GM18909 (cell line): ENCODE measurements around the gene NMT1.
A peak's percentile ranks its signal among the peaks of the same experiment; 100 is the strongest.
"Not testable (repeated sequence)": the region's sequence is repeated elsewhere in the genome, so short reads cannot be mapped to it uniquely, and the experiment has no call there.

ENCODE experiments used
- ATAC-seq: cut with Tn5 transposase; IDR thresholded peaks from one replicate; pipeline ENCODE4 v1.9.1; 2021; ENCODE audit warnings: mild to moderate bottlenecking; ENCODE audit not compliant: unreplicated experiment, poor library complexity

The NMT1 gene

DNA sequence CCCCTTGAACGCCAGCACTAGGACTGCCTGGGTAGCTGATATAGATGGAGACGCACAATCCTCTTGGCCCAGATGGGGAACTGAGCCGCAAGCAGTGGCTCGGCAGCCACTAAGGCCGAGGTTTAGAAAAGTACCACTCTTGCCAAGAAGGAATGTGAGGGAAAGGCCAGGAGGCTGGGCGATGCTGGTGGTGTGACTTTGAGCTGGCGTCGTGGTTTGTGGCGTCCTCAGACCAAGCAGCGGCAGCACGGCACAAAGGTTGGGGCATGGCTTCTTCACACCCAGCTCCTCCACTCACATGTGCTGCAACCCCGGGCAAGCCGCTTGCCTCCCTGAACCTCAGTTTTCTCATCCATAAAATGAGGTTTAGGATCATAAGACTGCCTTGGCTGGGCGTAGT lies 25.3 kb upstream of the NMT1 start:
- no peak for ATAC-seq

DNA sequence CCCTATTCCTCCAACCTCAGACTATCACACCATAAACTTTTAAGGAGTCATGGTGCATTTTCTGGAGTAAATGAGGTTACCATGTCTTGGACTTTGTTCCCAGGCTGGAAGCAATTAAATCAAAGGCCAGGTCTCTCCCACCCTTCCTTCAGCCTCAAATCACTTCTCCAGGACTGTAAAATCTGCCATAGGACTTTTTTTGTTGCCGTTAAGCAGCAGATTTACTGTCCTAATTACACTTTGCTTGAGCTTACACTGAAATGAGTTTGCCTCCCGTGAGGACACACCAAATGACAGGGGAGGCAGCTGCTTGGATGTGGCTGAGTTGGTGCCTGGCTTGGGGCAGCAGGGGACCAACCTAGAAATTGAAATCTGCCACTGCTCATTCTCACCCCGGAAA lies 24.4 kb upstream of the NMT1 start:
- no peak for ATAC-seq

DNA sequence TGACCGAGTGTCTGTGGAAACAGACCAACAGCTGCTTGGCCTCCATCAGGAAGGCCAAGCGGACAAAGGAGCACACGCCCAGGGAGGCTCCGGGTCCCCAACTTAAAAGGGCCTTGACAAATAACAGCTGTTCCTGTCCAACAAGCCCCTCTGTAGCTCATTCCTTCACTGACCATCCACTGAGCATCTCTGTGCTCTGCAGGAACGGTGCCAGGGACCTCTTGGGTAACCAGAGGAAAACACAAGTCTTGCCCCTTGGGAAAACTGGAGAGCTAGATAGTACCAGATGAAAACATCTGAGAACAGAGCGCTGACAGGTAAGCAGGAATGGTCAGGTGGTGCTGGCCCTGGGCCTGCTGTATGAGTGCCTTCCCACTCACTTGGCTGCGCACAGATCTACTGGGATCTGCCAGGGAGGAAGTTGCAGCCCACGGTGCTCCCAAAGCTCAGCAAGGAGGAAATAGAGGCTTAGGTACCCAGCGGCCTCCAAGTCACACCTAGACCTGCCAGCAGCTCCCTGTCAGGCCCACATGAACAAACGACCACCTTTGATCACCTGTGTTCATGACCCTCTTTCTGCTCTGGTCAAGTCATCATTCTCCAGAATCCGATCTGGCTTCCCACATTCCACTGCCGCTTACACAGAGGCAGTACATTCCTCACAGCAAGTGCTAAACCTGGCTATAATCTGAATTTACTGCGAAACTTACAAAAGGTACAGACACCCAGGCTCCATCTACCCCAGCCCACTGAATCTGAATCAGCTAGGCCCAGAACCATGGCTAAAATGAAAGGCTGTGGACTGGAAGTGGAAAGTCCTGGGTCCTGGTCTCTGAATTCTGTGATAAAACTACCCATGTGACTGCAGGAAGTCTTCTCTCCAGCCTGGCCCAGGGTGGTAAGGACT lies 22.1 kb upstream of the NMT1 start:
- ATAC-seq = no peak

DNA sequence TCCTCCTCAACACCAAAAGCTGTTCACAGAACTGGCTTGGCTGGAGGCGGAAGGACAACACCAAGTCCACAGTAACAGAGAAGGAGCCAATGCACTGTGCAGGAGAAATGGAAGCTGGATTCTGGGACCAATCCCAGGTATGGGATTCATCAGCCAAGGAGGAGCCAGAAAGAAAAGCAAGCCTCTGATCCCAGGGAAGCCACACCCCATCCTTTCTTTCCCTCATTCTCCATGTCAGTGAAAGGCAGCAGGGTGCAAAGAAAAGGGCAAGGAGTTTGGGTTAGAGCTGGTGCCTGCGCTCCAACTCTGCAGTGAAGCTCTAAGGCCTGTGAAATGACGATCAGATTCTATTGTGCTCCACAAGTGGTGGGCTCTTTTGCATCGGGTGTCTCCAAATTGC lies 20.7 kb upstream of the NMT1 start:
- no peak for ATAC-seq

DNA sequence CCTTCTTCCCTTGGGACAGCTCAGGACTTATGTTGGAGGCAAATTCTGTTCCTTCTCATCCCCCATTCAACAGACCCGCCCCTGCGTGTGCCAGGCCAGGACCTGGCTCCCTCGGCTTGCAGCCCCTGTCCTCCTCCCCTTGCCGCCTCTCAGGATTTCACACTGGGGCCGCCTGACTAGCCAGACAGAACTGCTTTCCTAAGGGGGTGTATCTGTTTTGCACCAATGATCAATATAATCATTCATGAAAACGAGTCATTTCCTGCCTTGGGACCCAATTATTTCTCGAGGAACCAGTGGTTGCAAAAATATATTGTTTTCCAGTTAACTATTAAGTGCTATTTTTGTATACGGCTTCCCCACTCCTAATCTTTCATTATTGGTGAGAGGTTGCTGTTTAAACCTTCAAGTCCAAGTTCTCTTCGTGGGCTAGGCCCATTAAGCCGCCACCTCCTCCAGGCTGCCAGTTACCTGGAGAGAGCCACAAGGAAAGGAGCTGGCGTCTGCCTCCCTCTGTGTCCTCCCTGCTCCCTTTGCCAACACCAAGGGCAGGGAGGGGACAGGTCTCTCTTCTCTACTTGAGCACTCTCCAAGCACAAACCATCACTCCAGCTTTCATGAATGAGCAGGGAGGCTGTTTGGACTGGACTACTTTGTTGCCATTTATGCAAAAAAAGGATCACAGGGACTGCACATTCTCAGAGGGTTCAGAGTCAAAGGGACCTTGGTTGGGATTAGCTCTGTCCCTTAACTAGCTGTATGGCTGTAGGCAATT lies 18.6 kb upstream of the NMT1 start:
- ATAC-seq = no peak

DNA sequence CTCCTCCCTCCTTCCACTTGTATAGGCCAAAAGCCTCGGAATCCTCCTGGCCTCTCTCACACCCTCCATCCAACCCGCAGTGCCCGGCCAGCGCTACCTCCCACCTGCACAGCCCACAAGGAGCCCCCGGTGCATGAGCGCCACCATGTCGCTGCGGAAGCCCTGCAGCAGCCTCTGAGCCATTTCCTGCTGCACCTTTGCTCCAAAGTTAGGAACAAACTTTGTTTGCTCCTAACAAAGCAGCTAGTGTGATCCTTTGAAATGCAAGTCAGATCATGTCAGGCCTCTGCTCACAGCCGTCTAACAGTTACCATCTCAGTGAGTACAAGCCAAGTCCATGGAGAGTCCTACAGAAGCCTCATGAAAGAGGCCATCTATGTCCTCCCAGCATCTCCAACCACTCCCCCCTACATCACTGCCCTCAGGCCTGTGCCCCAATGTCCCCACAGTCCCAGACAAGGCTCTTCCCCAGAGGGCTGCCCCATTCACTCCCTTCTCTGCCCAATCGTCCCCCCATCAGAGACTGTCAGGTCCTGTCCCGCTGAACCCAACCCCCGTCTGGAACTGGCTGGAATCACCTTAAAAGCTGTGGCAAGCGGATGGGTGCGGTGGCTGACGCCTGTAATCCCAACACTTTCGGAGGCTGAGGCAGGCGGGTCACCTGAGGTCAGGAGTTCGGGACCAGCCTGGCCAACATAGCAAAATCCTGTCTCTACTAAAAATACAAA lies 17.1 kb upstream of the NMT1 start:
- no peak for ATAC-seq

DNA sequence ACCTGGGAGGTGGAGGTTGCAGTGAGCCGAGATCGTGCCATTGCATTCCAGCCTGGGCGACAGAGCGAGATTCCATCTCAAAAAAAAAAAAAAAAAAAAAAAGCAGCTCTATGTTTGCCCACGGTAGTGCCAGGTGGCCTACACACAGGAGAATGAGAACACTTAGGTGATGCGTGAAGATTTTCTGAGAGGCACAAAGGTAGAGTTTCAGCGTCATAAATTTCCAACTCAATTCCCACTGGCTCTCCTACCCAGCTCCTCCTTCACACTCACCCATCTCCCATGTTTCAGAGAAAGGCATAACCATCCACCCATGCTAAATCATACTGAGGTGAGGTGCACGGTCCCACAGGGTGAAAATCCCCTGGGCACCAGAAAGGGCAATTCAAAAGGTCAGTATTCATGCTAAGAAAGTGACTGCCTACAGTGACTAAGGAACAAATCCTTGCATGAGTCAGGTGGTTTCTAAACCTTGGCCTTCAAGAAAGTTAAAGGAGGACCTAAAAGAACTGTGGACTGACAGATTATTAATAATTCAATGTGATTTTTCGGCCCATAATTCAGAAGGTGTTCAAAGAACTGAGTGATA lies 14.5 kb upstream of the NMT1 start:
- no peak for ATAC-seq

DNA sequence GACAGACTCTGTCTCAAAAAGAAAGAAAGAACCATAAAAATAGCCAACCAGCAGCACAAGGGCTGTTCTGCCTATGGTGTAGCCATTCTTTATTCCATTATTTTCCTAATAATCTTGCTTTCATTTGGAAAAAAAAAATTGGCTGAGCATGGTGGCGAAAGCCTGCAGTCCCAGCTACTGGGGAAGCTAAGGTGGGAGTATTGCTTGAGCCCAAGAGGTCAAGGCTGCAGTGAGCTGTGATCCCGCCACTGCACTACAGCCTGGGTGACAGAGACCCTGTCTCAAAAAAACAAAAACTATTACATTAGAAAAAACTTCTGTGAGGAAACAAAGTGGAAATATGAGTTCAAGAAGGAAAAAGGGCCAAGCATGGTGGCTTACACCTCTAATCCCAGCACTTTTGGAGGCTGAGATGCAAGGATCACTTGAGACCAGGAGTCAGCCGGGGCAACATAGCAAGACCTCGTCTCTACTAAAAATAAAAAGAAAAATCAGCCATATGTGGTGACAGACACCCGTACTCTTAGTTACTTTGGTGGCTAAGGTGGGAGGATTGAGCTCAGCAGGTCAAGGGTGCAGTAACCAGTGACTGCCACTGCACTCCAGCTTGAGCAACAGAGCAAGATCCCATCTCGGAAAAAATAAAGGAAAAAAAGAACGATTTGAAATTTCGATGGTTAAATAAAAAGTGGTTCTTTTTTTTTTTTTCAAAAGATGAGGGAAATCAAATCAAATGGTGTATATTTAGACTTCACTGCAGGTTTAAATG lies 12.1 kb upstream of the NMT1 start:
- no peak for ATAC-seq

DNA sequence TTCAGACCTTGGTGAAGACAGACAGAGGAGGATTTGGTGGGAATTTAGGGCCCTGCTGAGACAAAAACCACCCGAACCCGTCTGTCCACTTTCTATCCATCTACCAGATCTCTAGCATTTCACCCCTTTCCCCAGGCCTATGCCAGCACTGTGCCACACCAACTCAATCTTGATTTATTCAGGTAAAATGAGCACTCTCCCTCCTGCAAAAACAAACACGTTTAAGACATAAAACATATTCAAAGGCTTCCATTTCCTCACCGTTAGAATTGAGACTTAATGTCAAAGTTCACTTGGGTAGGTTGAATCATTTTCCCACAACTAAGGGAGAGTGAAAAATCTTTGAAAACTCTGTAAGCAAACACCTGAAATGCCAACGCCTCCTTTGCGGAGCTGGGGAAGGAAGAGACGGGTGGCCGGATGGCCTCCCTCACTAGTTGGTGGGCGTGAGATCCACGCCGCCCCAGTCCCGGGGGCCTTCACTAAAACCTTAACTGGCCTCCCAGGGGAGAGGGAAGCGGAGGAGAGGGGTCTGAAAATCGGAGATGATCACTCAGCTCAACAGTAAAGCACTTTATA lies 10.5 kb upstream of the NMT1 start:
- ATAC-seq = peak; percentile 20

DNA sequence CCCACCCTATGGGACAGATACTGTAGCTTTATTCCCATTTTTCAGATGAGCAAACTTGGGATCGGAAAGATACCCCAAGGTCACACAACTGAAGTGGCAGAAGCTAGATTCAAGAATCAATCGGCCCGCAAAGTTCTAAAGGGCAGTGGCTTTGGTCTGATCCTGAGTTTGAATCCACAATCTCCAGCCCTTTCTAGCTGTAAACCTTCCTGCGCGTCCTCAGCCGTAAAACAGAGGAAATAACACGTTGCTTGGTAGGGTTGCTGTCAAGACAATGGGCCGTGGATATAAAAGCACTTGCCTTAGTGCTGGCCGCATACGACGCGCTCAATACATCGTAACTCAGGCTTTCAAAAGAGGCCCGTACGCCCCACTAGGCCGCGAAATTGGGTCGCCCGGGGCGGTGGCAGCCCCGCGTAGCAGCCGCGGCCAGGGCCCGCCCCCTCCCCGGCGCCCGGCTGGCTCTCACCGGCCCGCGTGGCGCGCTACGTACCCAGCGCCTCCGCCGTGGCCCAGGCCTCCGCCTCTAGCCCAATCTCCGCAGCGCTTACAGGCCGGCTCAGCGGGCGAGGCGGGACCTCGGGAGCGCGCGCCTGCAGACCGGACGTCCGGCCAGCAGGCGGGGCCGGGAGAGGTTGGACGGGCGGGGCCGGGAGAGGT lies 9.9 kb upstream of the NMT1 start, which contains the start of gene DCAKD:
DCAKD (minus strand) TSS at position 573 of the 660 bp plus-strand sequence. CDS start 16,747 bp downstream, outside the sequence.
- peak; percentile 91 for ATAC-seq

DNA sequence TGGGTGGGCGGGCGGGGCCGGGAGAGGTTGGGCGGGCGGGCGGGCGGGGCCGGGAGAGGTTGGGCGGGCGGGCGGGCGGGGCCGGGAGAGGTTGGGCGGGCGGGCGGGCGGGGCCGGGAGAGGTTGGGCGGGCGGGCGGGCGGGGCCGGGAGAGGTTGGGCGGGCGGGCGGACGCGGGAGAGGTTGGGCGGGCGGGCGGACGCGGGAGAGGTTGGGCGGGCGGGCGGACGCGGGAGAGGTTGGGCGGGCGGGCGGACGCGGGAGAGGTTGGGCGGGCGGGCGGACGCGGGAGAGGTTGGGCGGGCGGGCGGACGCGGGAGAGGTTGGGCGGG lies 9.4 kb upstream of the NMT1 start:
- not testable (repeated sequence) for ATAC-seq

DNA sequence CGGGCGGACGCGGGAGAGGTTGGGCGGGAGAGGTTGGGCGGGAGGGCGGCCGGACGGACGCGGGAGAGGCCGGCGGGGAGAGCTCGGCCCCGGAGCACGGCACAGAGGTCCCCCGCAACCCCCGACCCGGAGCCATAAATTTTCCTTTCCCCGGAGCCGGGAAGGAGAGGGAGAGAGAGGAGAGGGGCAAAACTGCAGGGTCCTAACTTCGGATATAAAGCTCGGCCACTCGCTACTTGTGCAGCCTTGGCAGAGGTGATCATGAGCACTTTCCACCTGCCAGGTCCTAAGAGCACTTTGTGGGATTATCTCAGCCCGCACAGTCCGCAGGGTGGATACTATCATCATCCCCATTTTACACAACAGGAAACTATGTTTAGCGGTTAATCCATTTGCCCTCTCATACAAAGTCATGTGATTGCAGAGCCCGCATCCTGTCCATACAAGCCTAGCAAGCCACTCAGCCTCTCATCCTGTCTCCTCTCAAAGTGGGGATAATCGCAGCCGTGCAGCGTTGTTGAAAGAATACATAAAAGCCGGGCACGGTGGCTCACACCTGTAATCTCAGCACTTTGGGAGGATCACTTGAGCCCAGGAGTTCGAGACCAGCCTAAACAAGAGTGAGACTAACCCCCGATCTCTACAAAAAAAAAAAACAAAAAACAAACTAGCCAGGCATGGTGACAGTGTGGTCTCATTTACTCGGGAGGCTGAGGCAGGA lies 8.9 kb upstream of the NMT1 start:
- ATAC-seq = no peak

DNA sequence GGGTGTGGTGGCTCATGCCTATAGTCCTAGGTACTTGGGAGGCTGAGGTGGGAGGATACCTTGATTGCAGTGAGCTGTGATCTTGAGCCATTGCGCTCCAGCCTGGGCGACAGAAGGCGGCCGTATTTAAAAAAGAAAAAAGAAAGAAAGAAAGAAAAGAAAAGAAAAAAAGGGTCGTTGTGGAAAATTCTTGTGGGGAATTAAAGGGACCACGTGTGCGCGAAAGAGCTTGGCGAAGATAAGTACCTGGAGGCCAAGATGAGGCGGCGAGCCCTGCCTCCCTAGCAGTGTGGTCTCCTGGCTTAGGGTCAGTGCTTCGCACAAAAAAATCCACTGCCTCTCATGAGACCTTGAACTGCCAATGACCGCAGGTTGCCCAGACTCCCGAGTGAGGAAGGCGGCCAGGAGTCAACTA lies 728 bp upstream of the NMT1 start:
- peak; percentile 9 for ATAC-seq

DNA sequence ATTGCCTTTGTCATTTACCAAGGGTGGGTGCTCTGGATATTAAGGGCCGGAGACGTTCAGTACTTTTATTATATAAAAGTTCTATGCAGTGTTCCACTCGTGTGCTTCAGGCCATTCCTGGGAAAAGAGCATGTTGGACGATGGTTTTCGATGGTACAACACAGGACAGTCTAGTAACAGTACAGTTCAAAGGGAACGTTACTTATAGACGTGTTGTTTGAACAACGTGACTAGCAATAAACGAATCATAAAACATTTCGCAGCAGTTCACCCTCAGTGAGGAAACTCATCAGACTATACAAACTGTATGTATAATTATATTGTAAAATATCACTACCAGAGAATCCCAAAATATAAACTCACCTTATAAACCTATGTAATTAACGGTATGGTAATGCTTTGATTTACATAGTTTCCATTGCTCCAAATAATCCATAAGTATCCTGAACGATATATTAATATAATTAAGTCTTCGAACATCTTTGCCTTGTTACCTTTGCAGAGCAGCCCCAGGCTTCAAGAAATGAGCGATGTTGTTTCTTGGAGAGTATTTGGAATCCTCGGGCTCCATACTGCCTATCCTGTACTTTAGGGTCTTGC lies 589 bp downstream of the NMT1 start:
- ATAC-seq = no peak

DNA sequence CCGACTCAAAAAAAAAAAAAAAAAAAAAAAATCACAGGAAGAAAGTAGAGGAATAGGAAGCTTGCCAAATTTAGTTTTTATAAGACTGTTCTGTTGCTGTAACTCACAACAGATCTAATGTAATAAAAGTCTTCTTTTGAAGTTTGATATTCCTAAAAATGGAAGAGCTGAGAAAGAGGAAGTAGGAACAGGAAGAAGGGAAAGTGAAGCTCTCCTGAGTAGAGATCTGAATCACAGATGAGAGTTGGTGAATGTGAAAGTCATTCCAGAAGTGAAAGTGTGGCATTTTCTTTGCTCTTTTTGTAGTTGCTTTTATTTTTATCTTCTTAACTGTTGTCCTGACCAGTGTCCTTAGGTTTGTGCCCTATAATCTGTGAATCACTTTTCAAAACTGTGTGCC lies 2.1 kb downstream of the NMT1 start:
- ATAC-seq = no peak

DNA sequence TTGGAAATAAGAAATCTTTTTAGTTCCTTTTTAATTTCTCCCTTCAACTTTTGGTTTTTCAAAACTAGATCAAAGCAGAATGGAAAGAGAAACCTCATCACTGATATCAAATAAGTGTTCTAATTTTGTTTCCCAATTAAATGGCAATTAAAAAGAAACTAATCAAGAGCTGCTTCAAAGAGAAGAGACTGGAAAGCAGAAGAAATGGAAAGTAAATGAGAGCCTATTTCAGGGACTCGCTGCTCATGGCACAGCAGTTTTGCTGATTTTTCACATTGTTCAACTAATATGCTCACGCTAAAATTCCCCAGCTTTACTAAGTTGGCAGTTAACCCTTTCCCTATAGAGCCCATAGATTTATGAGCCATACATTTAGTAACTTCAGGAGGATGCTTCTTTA lies 6.5 kb downstream of the NMT1 start:
- ATAC-seq = no peak

DNA sequence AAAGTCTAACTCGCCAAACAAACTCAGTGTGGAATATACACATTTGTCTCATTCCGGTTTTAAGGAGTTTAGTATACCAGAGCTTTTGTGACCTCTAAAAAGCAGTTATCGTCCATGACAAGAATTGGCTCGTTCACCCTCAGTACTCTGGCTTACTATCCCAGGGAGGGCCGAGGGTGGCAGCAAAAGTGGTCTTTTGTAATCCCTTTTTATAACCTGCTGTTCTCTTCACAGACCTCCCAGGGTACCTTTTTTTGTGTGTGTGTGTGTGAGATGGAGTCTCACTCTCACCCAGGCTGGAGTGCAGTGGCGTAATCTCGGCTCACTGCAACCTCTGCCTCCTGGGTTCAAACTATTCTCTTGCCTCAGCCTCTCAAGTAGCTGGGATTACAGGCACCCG lies 8.9 kb downstream of the NMT1 start:
- ATAC-seq = no peak

DNA sequence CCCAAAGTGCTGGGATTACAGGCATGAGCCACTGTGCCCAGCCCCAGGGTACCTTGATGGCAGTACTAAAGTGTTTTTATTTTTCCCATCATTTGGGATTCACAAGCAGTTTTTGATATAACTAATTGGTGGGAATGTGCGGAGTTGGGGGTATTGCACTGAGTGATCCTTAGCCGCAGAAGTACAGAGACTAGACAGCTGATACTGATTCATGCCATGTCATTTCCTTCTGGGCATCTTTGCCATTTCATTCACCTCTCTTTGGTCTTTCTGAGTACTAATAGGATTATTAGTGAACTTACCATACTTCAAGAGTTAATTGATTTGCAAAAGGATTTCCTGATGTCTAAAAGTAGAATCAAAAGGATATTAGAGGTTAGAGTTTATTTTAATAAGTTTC lies 9.7 kb downstream of the NMT1 start:
- ATAC-seq = no peak
